RCC 7860 (cell line): ENCODE measurements around the gene XRCC1.
A peak's percentile ranks its signal among the peaks of the same experiment; 100 is the strongest.
"Not testable (repeated sequence)": the region's sequence is repeated elsewhere in the genome, so short reads cannot be mapped to it uniquely, and the experiment has no call there.

Experiments used
- DNase-seq: peaks from one replicate; pipeline ENCODE4 v3.0.0-alpha.2; 2015; ENCODE audit warnings: low spot score
- FAIRE-seq: peaks from 2 replicates; lab custom pipeline; 2012; peaks lifted over from hg19 to GRCh38; lab: Jason Lieb, UNC

The XRCC1 gene

GRCh38 chr19:43524922-43525835 lies 50.1 kb downstream of the XRCC1 start:
- no peak for DNase-seq
- FAIRE-seq, result no peak

DNA sequence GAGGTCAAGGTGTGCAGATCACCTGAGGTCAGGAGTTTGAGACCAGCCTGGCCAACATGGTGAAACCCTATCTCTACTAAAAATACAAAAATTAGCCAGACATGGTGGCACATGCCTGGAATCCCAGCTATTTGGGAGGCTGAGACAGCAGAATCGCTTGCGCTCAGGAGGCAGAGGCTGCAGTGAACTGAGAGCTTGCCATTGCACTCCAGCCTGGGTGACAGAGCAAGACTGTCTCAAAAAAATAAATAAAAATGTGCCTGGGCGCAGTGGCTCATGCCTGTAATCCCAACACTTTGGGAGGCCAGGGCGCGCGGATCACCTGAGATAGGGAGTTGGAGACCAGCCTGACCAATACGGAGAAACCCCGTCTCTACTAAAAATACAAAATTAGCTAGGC lies 51.6 kb downstream of the XRCC1 start:
- DNase-seq, FAIRE-seq: not testable (repeated sequence)

DNA sequence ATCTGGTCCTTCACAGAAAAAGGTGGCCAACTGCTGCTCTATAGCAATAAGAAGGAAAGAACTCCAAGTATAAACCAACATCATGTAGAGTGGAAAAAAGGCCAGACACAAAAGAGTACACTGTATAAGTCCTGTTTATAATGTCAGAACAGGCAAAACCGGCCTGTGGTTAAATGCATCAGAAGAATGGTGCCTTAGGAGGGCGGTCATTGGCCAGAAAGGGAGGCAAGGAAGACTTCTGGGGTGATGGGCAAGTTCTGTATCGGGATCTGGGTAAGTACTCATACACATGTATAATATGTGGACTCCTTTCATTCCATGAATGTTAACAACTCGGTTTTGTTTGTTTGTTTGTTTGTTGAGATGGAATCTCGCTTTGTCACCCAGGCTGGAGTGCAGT lies 52.4 kb downstream of the XRCC1 start:
- no peak for FAIRE-seq
- no peak for DNase-seq

DNA sequence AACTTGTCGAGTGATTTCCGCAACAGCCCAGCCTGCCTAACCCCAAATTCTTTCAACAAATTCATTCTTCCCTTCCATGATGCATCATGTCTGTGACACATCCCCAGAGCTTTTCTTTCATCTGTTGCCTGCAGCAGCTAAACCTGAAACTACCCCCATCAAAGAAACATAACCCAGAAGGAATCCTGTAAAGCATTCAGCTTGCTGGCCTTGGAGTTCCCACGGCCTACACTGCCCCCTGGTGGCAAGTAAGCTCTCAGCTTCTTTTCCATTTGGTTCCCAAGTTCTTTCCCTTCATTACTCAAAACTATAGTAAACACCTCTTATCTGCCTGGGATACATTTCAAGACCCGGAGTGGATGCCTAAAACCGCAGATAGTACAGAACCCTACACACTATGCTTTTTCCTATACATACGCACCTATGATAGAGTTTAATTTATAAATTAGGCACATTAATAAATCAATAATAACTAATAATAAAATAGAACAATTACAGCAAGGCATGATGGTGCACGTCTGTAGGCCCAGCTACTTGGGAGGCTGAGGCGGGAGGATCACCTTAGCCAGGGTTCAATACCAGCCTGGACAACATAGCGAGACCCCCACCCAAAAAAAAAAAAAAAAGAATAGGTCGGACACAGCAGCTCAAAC lies 55.8 kb downstream of the XRCC1 start:
- DNase-seq (peak; percentile 58), FAIRE-seq (peak; percentile 24)

GRCh38 chr19:43518051-43518450 lies 57.3 kb downstream of the XRCC1 start:
- DNase-seq, result no peak
- no peak for FAIRE-seq

GRCh38 chr19:43512399-43512798 lies 62.9 kb downstream of the XRCC1 start:
- FAIRE-seq, DNase-seq: not testable (repeated sequence)

DNA sequence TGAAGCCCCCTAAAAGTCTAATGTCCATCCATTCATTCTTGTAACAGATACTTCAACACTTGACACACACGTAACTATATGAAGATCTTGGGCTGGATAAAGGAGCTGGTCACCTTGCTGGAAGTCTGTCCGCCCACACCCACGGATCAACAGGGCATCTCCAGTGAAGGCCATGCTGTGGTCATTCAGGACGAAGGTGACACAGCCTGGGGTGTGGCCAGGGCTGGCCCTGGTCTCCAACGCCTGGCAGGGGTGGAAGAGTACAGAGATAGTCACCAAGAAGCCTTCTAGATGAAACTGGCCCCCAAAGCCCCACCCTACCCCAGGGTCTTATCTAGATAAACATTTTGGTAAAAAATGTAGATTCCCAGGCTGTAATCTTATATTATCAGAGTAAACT lies 64.0 kb downstream of the XRCC1 start:
- FAIRE-seq (no peak), DNase-seq (no peak)

GRCh38 chr19:43510713-43511112 lies 64.6 kb downstream of the XRCC1 start:
- FAIRE-seq (no peak), DNase-seq (no peak)

GRCh38 chr19:43507880-43508279 lies 67.4 kb downstream of the XRCC1 start:
- FAIRE-seq (no peak), DNase-seq (no peak)

DNA sequence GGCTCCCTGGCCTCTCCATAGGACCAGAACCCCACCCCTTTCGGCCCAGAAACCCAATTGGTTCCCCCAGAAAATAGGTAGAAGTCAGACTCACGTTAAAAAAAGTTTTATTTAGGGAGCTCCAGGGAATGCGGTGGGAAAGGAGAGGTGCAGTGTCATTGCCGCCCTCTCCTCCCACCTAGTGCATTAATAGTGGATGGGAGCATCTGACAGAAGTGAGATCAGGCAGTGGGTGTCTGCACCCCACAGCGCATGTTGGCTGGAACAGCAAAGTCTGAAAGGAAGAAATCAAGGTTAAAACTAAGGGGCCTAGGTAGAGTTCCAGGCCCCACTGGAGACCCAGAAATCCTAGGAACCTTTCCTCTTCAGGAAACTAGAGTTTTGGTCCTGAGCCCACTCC lies 68.7 kb downstream of the XRCC1 start:
- DNase-seq (no peak), FAIRE-seq (no peak)

DNA sequence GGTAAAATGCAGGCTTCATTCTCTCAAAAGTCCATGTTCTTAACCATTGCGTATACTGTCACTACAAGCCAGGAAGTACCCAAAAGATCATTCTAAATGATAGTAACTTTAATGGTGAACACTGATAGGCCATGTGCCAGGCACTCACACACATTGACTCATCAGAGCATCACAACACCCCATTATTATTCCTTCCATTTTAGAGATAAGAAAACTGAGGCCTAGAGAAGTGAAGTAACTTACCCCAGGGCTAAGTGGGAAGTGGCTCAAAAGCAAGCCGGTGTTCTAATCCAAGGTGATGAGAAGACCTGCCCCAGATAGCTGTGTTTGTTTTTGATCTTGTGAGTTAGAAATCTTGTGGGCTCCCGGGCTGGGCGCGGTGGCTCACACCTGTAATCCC lies 69.4 kb downstream of the XRCC1 start:
- FAIRE-seq, result no peak
- no peak for DNase-seq

- DNase-seq, result no peak
- no peak for FAIRE-seq
Observed at GRCh38 chr19:43505186-43505456, 70.2 kb downstream of the XRCC1 start.

- FAIRE-seq (no peak), DNase-seq (no peak)
Observed at GRCh38 chr19:43504426-43505185, 70.7 kb downstream of the XRCC1 start, which contains the start of gene PHLDB3. Gene PHLDB3 (minus strand): TSS chr19:43504746. CDS start chr19:43504118, 628 bp downstream.

- FAIRE-seq, result no peak
Observed at GRCh38 chr19:43503501-43504425, 71.6 kb downstream of the XRCC1 start.

DNA sequence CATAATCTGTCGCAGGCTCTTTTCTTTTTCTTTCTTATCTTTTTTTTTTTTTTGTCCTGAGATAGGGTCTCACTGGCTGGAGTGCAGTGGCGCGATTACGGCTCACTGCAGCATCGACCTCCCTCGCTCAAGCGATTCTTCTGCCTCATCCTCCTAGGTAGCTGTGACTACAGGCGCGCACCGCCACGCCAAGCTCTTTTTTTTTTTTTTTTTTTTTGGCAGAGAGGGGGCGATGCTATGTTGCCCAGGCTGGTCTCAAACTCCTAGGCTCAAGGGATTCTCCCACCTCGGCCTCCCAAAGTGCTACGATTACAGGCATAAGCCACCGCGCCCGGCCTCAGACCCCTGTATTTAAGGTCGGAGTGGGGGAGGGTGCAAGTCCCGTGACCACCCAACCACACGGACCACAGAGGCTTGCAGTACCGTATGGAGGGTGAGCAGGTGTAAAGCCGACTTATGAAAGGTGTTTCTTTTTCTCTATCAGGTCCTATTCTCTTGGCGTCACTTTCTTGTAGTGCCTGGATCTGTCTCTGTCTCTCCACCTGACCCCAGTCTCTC lies 72.8 kb downstream of the XRCC1 start:
- DNase-seq (no peak), FAIRE-seq (no peak)

More at GRCh38 chr19:43503501-43504425, 71.6 kb downstream of the XRCC1 start:
- peak; percentile 68 for DNase-seq

GRCh38 chr19:43501661-43502418 lies 73.5 kb downstream of the XRCC1 start:
- FAIRE-seq, result no peak

GRCh38 chr19:43499042-43499441 lies 76.3 kb downstream of the XRCC1 start:
- DNase-seq (no peak), FAIRE-seq (no peak)

More at GRCh38 chr19:43501661-43502418, 73.5 kb downstream of the XRCC1 start:
- DNase-seq, result no peak

GRCh38 chr19:43498233-43498842 lies 77.0 kb downstream of the XRCC1 start:
- no peak for DNase-seq
- no peak for FAIRE-seq

GRCh38 chr19:43496960-43497359 lies 78.4 kb downstream of the XRCC1 start:
- DNase-seq, result no peak
- no peak for FAIRE-seq
